ENCODE data around the gene POLR3B.
"Not testable (repeated sequence)": the region's sequence is repeated elsewhere in the genome, so short reads cannot be mapped to it uniquely, and the experiment has no call there.

The POLR3B gene

DNA sequence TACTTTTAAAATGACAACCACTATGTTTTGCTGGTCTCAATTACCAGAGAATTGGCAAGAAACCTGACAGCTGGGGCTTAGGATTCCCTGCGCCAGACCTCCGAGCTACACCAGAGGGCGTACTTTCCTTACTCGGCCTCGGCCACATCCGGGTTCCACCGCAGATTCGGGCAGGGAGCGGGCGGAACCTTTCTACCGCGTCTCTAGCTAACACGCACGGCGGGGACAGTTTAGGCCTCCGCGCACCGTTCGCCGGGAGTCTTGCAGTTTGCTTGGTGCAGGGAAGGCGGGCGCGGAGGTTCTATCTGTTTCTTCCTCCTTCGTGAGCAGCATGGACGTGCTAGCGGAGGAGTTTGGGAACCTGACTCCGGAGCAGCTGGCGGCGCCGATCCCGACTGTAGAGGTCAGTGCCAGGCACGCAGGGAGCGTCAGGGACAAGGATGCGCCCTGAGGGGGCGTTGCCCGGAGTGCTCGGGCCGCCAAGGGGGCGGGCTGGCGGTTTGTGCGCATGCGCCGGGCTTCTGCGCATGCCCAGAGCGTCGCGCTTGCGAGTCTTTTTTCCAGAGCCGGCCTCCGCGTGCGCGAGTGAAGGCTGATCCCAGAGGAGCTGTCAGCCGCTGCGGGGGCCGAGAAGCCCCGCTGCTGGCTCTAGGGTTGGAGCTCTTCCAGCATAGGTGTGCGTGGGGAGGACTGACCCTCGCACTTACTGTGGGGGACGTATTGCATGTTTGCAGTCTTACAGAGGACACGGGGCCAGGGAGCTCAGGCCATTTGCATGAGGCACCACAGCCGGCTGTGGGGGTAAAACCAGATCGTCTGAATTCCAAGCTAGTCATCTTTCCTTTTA, at the start of gene POLR3B:
TSS of gene POLR3B (plus strand) at position 200 of the 847 bp plus-strand sequence. CDS start at position 332, 132 bp downstream.
- peak; percentile 97 to 98 for DNase-seq

DNA sequence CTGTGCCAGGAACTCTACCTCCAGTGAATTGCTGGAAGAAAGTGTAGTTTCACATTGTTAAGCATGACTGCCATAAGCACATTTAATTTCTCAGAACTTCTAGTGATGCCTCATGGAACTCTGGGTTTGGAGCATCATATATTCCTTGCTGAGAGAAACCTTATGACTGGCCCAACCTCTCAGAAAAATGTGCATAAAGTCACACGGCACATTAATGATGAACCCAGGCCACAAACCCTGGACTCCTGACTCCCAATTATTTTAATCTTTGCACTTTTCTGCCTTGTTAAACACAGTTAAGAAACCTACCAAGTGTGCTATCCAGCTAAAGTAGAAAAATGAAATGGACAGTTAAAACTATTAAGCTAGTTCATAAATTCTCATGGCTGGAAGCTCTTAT, 49.4 kb upstream of the POLR3B start:
- no peak for DNase-seq

DNA sequence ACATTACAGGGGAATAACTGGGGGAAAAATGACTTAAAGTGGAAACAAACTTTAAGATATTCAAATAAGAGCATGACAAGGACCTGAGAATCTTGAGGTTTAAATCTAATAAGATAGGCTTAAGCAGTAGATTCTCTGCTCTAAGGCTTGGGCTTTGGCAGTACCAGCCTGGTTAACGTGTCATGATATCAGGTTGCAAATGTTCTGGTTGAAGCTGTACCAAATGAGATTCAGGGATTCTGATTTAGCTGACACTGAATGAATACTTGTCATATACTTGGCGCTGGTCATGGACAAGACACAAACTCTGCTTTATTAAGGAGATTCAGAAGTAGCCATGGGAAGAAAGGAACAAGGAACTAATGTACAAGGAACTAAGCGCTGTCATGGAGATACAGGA, 48.9 kb upstream of the POLR3B start:
- no peak for DNase-seq

DNA sequence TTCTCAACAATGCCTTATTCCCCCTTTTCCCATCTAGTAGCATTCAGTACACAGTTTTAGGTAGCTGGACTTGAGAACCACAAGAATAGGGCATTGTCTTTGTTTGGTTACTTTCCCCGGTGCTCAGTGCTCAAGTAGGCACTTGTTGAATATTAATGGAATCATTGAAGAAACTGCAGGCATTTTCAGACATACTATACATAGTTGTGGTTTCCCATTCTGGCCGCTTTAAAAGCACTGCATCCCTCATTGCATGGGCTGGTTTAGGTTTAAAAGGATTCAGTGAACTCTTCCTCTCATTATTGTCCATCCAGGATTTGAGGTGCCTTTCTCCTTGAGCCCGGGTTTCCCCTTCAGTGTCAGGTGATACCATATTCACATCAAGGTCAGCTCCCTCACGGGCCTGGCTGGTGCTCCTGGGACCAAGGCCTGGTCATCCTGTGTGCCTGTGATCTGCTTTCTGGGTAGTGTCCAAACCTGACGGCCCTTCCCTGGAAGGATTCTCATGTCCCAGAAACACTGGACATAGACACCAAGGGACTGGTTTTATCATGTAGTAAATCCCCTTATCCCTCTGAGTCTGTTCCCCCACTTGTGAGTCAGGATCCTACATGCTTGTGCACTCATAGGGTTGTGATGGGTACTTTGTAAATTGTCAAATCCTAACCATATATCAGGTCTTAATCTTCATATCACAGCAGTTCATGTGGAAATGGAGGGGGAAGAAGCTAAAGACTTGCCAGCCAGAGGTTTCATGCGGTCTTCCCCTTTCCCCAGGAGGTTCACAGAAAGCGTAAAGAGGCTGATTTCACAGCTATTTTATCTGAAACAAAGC, 47.7 kb upstream of the POLR3B start:
- DNase-seq, result no peak

DNA sequence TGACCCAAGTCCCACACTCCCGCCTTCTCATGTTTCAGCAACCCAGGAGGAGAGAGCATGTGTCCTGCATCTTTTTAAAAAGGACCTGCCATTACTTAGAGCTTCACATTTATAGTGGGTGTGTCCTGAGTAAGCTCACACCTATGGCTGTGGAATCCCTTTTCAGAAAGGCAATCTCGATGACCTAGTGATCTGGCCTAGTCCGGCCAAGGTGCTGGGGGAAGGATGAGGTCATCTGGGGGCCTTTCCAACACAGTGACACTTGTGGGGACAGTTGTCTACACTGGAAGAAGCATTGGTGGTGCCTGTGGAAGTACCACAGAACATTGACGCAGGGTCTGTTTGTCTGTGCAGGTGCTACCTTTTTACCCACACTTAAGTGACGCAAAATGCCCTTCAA, 46.9 kb upstream of the POLR3B start:
- no peak for DNase-seq

DNA sequence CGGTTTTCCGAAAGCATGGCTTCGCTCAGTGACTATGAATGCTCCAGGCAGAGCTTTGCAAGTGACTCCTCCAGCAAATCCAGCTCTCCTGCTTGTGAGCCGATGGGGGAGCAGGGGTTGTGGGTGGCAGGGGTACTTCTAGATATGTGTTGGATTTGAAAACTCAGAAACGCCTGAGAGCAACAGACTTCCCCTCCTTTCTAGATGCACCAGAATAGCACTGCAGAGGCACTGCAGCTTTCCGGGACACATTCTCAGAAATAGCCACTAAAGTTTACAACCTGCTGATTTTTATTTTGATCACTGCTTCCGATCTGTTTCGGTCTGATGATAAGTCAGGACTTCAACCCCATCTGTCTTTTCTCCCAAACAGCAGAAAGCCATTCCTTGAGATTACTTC, 46.4 kb upstream of the POLR3B start:
- no peak for DNase-seq

DNA sequence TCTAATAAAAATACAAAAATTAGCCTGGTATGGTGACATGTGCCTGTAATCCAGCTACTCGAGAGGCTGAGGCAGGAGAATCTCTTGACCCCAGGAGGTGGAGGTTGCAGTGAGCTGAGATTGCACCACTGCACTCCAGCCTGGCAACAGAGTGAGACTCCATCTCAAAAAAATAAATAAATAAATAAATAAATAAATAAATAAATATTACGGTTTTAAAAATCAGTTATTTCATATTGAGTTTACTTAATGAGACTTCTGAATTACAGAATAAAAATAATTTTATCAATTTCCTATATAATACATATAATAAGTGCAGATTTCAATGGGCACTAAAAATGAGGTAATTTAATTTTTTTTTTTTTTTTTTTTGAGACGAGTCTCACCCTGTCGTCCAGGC, 44.1 kb upstream of the POLR3B start:
- DNase-seq, result not testable (repeated sequence)

DNA sequence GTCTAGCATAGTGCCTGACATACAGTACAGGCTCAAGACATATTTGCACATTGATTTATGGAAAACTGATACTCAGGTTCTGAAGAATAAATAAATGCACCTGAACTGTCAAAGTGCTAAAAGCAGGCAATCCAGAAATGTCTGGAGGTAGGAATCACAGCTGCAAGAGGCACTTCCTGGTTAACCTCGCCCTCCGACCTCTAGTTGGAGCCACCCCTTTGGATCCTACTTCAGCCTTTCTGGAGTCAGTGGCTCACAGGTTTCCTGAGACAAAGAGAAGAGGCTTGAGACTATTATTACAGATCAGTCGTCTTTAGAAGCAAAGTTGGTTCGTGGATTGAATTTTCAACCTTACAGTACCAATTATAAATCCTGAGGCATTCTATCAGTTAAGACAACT, 42.0 kb upstream of the POLR3B start:
- no peak for DNase-seq

DNA sequence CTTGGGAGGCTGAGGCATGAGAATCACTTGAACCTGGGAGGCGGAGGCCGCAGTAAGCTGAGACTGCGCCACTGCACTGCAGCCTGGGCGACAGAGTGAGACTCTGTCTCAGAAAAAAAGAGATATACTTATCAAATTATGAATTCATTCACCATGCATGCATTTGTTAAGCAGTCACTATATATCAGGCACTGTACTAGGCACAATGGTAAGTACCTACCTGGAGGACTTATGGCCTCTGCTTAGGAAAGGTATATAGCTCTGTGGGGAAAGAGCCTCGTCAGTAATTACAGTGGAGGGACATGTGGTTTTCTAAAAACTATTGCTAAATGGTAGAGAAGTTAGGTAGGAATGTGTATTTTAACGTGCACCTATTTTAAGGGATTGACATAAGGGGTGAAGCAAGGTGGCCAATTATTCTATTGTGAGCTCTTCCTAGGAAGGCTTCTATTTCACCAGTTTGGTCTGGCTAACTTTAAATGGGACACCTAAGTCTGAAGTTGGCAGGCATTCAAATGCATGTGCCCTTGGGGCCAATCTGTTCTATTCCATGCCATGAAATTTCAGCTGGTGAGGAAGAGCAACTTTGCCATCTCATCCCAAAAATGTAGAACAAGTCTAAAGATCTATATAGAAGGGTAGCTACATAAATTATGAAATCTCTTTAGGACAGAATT, 40.0 kb upstream of the POLR3B start:
- no peak for DNase-seq

DNA sequence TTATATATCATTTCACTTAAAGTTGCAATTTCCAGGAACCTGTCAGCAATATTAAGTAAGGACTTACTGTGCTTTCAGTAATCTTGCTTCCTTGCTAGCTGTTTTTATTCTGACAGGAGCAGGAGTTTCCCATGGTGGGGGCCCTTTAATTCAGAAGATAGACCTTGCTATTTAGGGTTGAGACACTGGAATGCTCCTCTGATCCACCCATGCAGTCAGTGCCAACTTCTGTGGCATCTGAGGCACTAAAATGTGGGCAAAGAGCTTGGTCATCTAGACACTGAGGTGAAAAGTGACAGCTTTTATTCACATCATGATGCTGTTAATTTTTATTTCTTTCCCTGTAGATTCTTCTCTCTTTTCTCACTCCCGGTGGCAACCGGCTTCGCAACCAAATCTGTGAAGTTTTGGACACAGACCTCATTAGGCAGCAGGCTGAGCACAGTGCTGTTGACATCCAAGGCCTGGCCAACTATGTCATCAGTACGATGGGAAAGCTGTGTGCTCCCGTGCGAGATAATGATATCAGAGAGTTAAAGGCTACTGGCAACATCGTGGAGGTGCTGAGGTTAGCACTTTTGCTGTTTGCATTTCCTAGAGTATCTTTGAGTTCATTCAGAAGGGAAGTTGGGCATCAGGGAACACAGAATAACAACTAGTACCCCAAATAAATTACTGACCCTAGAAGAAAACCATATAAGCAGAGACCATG, 36.3 kb upstream of the POLR3B start:
- no peak for DNase-seq

DNA sequence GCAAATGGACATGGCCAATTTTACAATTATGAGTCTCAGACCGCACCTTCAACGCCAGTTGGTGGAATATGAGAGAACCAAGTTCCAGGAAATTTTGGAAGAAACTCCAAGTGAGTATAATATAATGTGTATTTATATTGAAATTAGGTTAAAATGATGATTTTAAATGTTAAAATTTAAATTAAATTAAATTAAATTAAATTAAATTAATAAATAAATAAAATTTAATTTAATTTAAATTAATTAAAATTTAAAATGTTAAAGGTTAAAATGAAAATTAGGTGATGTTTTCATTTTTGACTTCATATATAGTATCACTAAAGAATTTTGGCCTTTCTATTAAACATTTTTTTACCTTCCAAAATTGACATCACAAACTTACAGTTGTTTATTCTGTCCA, 34.0 kb upstream of the POLR3B start:
- DNase-seq, result no peak

DNA sequence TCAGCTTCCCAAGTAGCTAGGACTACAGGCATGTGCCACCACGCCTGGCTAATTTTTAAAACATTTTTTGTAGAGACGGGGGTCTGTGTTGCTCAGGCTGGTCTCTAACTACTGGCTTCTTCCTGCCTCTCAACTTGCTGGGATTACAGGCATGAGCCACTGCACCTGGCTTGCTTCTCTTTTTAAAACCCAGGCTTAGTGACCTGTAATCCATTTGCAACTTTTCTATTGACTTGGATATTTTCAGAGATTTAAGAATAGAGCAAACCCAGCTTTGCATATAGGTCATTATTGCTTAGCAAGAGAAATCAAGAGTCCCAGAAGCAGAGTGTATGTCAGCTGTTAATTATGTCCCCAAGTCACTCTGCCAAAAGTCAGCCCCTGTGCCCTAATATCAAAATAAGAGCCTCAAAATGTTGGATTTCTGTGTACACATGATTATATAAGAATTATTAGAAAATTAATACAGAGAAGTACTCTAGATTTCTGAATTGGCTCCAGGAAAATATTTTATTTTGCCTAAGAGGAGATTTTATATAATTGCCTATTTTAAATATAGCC, 30.2 kb upstream of the POLR3B start:
- no peak for DNase-seq

DNA sequence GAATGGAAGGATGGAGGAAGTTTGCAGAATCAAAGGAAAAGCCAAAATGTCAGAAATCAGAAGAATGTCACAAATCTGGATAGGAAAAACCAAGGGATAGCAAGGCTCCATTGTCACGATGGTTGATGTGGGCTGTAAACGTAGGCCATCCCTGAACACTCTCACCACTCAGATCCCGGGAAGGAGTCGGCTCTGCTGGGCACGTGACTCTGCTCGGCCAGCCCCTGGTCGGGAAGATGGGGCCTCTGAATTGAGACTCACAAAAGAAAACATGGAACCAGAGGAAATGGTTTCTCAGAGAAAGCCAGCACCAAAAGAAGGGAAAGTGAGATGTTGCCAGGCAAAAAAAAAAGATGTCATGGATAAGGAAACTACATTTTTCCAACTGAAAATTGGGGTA, 28.8 kb upstream of the POLR3B start:
- no peak for DNase-seq

DNA sequence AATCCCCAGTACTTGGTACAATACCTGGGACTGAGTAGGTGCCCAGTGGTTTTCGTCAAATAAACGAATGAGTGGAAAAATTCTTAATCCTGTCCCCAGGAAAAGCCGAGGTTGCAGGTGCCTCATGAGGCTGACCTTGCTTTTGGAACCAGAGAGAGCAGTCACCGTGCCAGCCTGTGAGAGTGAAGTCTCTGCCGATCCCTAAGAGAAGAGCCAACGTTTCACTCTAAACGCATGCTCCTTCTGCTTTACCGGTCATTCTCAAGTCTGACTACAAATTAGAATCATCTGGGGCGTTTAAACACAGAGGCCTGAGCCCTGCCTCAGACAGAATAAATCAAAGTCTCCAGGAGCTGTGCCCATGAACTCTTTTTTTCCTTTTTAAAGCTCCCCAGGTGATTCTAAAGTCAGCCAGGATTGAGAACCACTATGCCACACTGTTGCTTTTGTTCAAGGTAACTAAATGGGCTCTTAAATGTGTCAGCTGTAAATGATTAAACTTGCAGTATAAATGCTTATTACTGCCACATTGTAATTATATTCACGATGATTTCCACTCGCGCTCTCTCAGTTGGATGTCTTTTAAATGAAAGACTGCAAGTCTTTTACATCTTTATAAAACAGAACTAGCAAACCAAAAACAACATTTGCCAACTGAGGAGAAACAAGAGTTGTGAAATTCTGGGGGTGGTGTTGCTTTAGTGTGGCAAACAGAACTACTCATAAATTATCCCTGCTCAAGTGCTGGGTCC, 28.1 kb upstream of the POLR3B start:
- no peak for DNase-seq

DNA sequence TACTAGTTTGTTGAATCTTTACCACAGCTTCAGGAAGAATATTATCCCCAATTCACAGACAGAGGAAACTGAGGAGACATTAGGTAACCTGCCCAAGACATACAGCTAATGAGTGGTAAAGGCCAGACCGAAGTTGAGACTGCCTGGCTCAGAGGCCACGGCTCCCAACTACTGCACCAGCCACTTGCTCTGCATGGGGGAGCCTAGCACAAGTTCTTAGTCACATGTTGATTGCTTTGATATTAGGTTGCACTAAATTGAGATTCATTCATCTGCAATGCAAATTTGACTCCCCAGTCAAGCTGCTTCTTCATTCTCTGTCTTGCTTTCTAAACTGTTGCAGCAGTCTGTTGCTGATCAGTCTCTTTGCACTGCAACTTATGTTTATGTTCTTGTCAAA, 25.9 kb upstream of the POLR3B start:
- no peak for DNase-seq

DNA sequence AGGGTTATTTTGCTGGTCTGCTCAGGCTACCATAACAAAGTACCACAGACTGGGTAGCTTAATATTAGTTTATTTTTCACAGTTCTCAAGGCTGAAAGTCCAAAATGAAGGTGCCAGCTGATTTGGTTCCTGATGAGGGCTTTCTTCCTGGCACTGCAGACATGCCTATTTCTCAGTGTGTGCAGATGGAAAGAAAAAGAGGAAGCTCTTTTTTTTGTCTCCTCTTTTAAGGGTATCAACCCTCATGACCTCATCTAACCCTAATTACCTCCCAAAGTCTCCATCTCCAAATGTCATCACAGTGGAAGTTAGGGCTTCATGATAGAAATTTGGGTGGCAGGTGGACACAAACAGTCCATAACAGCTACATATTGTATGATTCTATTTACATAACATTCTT, 25.0 kb upstream of the POLR3B start:
- DNase-seq, result no peak

DNA sequence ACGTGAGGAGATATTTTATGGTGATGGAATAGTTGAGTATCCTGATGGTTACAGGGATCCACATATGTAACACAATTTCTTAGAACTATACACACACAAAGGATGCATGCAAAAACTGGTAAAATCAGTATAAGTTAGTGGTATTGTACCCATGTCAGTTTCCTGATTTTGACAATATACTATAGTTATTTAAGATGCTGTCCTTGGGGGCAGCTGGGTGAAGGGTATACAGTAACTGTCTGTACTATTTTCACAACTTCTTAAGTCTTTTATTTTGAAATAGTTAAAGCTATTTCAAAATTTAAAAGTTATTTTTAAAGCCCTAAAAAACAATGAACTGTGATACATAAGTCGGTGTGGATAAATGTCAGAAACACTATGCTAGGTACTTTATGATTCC, 24.5 kb upstream of the POLR3B start:
- DNase-seq, result no peak

DNA sequence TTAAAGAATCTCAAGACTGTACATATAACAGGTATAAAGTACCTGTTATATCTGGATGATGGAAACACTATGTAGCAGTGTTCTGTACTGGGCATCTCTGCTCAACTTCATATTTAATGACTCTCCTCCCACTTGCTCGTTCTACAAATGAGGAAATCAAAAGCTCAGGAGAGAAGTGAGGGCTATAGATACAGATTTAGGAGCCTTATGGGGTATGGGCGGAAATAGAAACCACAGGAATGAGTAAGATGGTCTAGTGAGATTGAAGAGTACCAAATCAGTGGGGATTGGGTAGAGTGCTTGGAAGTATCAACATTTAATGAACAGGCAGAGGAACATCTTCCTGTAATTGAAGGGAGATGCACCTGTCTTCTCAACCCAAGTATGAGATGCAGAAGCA, 23.8 kb upstream of the POLR3B start:
- DNase-seq, result no peak

DNA sequence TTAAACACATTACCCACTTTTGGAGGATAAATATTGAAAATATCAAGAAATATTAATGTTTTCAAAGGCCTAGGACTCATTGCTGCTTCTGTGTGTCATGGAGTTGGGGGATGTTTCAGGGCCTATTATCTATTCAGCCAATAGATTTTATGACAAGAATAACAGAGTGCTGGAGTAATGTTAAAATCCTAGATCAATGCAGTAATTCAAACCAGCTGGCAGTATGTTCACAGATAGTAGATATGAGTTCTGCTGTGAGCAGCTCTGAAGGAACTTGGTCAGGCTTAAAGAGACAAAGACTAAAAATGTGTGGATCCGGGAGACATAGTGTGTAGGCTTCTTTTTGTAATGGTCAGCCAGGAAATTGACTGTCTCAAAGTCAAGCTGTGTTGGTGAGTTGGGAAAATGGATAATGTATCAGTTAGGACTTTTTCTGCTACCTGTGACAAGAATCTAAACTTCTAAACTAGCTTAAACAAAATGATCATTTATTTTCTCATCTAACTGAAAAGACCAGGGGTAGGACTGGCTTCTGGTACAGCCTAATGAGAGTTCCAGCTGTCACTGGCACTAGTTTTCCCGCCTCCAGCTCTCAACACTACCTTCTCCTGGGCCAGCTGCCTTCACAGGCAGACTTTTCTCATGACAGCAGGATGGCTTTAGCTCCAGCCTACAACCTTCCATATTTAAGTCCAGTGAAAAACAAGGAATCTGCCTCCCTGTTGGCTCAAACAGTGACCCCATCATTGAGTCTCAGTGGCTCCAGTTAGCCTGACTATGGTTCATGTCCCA, 16.3 kb upstream of the POLR3B start:
- DNase-seq, result no peak

DNA sequence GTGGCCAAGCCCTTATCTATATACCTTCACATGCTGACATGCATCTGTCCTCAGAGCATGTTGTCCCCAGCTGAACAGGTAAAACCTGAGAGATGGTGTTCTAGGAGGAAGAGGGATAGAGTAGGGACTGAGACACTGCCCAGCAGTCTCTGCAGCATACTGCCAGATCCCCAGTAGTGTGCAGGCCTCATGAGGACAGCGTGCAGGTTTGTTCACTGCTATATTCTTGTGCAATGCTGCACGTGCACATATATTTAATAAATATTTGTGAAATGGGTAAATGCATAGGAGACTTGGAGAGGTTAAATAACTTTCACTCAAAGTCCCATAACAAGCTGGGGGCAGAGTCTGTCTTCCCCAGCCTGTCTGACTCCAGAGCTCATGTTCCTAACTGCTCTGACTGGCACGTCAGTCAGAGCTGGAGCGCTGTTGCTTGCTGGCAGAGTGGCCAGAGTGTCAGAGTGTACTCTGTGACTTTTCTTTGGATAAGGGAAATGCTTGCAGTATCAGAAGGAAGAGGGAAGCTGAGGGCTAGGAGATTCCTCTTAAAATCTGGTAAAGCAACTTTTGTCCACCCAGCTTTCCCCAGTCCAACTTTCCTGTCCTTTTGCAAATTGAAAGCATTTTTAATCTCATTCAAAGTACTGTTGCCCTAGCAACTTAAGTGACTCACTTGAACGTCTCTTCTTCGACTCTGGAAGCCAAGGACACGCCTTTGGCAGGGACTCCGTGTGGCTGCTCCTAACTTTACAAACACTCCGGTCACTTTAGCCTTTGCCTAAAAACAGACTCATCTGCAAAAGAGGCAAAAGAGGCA, 14.9 kb upstream of the POLR3B start:
- DNase-seq, result no peak
